Coronary artery (tissue), 2 donors: ENCODE results near the gene TGFBR3L.

ENCODE experiments used
- DNase-seq: peaks from one replicate; pipeline ENCODE4 v3.0.0-alpha.2; 2017; ENCODE audit warnings: low spot score
- H3K27ac ChIP-seq, 2 donors: fragments of 200-600 bp; sonication (generic); one replicate each; pipeline ENCODE4 v1.5.1; 2016 to 2019
- H3K4me3 ChIP-seq: fragments of 200-600 bp; sonication (generic); 2 replicates; pipeline ENCODE4 v1.5.1; 2016; ENCODE audit warnings: mild to moderate bottlenecking, moderate library complexity
- CTCF ChIP-seq: fragments of 200-600 bp; sonication (generic); IDR thresholded peaks from one replicate; pipeline ENCODE4 v1.5.1; 2019; ENCODE audit warnings: antibody characterized with exemption

Gene TGFBR3L

GRCh38 chr19:7900401-7900870, 14.2 kb upstream of the TGFBR3L start:
- no peak for TF ChIP-seq CTCF
- H3K4me3 ChIP-seq, result no peak overlapping the region
- H3K27ac ChIP-seq, result no peak overlapping the region
- DNase-seq, result no peak

DNA sequence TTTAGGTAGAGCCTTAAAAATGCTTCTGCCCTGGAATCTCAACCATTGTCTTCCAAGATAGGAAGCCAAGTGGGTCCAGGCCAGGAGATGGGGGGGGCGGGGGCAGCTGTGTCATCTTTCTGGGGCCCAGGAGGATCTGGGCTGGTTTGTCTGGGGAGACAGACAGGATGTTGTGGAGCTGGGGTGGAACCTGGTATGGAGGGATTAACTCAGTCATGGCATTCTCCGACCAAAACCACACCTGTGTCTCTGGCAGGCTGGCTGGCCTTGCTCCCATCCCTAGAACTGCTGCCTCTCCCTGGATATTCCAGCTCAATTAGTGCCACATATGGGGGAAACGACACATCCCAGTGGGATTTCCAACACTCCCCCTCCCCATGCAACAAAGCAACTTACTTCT, 13.7 kb upstream of the TGFBR3L start:
- no peak overlapping the region for H3K27ac ChIP-seq
- TF ChIP-seq CTCF, result no peak
- DNase-seq, result no peak
- H3K4me3 ChIP-seq, result no peak overlapping the region

DNA sequence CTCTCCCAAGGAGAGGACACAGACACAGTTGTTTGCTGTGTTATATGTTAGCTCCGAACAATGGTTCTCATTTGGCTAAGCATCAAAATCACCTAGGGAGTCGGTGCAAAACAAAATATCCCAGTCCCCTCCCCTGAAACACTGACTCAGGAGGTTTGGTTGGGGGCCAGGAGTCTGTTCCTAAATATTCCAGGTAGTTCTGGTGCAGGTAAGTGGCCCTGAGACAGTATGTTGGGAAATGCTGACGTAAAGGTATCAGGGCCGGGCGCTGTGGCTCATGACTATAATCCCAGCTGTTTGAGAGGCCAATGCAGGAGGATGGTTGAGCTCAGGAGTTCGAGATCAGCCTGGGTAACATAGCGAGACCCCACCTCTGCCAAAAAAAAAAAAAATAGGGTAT, 13.3 kb upstream of the TGFBR3L start:
- TF ChIP-seq CTCF, result no peak
- Histone ChIP-seq H3K4me3 (no peak overlapping the region), H3K27ac (no peak overlapping the region)
- no peak for DNase-seq

DNA sequence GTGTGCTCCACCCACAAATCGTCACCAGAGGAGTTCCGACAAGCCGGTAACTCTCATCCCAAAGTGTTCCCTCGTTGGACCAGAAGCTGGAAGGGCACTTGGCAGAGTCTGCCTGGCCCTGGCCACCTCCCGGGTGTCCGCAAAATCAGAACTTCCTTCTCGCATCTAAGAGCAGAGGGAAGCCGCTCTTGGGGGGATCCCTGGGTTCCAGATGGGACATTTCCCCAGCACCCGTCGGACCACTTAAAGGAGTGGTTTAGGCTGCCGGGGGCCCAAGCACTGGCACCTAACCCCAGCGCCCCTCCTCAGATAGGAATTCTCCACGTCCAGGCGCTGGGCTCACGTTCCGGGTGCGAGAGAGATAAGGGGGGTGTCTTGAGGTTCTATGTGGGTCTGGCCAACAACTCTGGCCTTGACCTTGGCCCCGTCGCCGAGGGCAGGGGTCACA, 11.8 kb upstream of the TGFBR3L start:
- no peak for TF ChIP-seq CTCF
- peak overlapping the region; percentile 73 to 90 for H3K27ac ChIP-seq
- peak overlapping the region; percentile 70 for H3K4me3 ChIP-seq
- DNase-seq, result no peak

DNA sequence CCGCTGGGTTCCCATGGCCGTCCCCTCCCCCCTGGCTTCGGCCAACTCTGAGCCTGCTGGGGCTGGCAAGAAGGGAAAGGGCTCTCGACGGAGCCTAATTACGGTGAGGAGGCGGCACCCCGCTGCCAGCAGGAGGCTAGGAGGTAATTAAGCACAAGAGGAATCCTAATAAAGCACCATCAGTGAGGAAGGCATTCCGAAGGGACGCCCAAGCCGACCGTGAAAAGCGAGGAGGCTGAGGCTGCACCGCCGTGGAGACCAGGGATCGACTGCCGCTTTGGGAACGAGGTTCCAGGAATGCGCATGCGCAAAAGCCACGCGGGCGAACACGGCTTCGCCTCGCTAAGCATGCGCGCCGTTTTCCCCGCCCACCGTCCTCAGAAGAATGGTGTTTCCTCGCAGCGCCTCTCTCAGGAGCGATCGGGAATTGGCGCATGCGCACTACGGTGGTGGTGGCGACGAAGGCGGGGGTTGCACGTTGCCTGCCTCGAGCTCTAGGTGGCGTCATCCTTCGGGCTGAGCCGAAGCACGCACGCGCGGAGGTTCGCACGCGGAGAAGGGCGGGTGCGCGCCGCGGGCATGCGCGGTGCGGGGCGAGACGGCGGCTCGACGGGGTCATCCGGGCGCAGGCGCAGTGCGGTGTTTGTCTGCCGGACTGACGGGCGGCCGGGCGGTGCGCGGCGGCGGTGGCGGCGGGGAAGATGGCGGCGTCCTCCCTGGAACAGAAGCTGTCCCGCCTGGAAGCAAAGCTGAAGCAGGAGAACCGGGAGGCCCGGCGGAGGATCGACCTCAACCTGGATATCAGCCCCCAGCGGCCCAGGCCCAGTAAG, 11.2 kb upstream of the TGFBR3L start, which contains the start of gene MAP2K7:
Gene MAP2K7 (plus strand): TSS at position 634 of the 830 bp plus-strand sequence. CDS start 68 bp downstream, at position 702.
- H3K27ac ChIP-seq, result peak within 1 kb of the TSS; percentile 83 to 92
- TF ChIP-seq CTCF, result peak; percentile 14
- peak within 1 kb of the TSS; percentile 78 for H3K4me3 ChIP-seq
- peak; percentile 100 for DNase-seq

- TF ChIP-seq CTCF, result no peak
- DNase-seq, result no peak
- H3K27ac ChIP-seq, result peak overlapping the region; percentile 83 to 92
- H3K4me3 ChIP-seq, result peak overlapping the region; percentile 78
Observed at GRCh38 chr19:7904074-7905020, 10.3 kb upstream of the TGFBR3L start.
